GM18517 (cell line): ENCODE results near the gene CD81.
"Not testable (repeated sequence)": the region's sequence is repeated elsewhere in the genome, so short reads cannot be mapped to it uniquely, and the experiment has no call there.

Experiments
- ATAC-seq: cut with Tn5 transposase; IDR thresholded peaks from one replicate; pipeline ENCODE4 v1.9.1; 2021; ENCODE audit warnings: mild to moderate bottlenecking, moderate library complexity; ENCODE audit not compliant: unreplicated experiment

The CD81 gene

GRCh38 chr11:2376751-2377451 lies at the start of gene CD81:
CD81 (plus strand) TSS chr11:2377310; CDS start chr11:2377550, 240 bp downstream.
- ATAC-seq, result no peak

GRCh38 chr11:2328021-2328420 lies 49.1 kb upstream of the CD81 start:
- ATAC-seq, result no peak

DNA sequence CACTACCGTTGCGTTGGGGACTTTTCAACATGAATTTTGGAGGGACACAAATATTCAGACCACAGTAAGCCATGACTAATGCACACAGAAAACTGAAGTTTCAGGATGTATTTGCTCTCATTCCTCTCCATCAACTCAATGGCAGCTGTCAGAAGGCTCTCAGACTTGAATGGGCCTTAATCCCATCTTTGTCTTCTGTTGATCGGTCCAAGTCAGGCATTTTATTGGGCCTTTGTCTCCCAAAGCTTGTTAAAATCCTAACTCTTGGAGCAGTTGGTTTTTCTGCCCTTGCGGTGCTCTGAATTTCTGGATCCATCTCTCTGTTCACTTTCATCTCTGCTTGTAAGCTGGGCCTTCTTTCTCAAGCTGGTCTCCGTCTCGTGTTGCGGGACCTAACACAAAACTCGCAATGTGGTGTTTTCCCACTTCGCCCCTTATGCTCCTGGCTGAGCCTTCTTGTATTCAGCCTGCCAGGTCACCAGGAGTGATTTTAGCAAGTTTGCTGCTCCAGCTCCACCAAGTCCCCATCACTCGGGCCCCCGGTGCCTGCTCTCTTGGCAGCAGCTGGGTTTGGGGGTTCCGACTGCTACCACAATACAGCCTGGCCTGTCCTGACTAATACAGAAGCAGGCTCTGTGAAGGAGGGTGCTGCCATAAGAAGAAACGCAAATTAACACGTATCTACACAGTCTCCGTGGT lies 48.3 kb upstream of the CD81 start:
- no peak for ATAC-seq

DNA sequence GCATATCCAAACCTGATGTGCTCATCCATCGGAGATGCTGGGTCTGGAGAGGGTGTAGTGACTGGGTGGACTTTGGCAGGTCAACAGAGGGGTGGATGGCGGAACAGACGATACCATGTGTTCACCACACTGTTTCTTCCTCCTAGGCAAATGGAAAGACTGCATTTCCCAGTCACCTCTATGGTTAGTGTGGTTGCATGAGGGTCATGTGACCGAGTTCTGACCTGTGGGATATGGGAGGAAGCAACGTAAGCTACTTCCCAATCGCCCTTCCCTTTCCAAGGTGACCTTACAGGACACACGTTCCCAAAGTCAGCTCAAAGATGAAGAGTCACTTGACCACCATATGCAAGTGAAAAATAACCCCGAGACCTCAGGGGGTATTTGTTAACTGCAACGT lies 47.6 kb upstream of the CD81 start:
- no peak for ATAC-seq

GRCh38 chr11:2330696-2331095 lies 46.4 kb upstream of the CD81 start:
- ATAC-seq, result no peak

- no peak for ATAC-seq
These were observed 45.7 kb upstream of the CD81 start for GRCh38 chr11:2331404-2331803.

DNA sequence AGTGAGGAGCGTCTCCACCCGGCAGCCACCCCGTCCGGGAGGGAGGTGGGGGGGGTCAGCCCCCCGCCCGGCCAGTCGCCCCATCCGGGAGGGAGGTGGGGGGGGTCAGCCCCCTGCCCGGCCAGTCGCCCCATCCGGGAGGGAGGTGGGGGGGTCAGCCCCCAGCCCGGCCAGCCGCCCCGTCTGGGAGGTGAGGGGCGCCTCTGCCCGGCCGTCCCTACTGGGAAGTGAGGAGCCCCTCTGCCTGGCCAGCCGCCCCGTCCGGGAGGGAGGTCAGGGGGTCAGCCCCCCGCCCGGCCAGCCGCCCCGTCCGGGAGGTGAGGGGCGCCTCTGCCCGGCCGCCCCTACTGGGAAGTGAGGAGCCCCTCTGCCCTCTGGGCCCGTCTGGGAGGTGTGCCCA lies 44.5 kb upstream of the CD81 start:
- not testable (repeated sequence) for ATAC-seq

GRCh38 chr11:2333486-2334205 lies 43.5 kb upstream of the CD81 start:
- ATAC-seq, result not testable (repeated sequence)

GRCh38 chr11:2335286-2335685 lies 41.8 kb upstream of the CD81 start:
- ATAC-seq, result not testable (repeated sequence)

DNA sequence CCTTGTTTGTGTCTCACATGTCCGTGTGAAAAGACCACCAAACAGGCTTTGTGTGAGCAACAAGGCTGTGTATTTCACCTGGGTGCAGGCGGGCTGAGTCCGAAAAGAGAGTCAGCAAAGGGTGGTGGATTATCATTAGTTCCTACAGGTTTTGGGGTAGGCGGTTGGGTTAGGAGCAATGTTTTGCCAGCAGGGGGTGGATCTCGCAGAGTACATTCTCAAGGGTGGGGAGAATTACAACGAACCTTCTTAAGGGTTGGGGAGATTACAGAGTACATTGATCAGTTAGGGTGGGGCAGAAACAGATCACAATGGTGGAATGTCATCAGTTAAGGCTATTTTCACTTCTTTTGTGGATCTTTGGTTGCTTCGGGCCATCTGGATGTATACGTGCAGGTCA lies 38.4 kb upstream of the CD81 start:
- not testable (repeated sequence) for ATAC-seq

GRCh38 chr11:2342557-2342956 lies 34.6 kb upstream of the CD81 start:
- no peak for ATAC-seq

DNA sequence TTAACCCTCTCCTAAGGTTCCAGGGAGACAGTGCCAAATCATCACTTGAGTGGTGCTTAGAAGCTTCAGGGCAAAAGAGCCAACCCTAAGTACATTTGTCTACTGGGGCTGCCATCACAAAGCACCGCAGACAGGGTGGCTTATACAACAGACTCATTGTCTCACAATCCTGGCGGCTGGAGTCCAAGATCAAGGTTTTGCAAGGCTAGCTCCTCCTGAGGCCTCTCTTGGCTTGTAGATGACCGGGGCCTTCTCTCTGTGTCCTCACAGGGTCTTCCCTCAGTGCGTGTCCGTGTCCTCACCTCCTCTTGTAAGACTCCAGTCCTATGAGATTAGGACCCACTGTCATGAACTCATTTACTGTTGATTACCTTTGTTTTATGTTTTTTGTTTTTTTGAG lies 34.1 kb upstream of the CD81 start:
- ATAC-seq, result no peak

DNA sequence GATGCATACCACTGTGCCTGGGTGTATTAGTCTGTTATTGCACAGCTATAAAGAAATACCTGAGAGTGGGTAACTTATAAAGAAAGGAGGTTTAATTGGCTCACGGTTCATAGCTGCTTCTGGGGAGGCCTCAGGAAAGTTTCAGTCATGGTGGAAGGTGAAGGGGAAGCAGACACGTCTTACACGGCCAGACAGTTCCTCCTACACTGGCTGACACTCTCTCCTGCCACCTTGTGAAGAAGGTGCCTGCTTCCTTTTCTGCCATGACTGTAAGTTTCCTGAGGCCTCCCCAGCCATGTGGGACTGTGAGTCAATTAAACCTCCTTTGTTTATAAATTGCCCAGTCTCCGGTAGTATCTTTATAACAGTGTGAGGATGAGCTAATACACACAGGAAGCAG lies 33.6 kb upstream of the CD81 start:
- no peak for ATAC-seq

DNA sequence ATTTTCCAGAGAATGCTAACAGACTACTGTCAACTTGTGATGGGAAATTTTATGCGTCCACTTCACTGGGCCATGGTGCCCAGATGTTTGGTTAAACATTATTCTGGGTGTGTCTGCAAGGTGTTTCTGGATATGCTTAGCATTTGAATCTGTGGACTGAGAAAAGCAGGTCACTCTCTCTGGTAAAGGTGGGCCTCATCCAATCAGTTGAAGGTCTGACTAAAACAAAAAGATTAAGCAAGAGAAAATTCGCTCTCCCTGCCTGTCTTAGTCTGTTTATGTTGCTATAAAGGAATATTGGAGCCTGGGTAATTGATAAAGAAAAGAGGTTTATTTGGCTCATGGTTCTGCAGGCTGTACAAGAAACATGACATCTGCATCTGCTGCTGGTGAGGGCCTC lies 32.1 kb upstream of the CD81 start:
- ATAC-seq, result no peak

- ATAC-seq, result no peak
These were observed 31.1 kb upstream of the CD81 start for GRCh38 chr11:2346014-2346413.

DNA sequence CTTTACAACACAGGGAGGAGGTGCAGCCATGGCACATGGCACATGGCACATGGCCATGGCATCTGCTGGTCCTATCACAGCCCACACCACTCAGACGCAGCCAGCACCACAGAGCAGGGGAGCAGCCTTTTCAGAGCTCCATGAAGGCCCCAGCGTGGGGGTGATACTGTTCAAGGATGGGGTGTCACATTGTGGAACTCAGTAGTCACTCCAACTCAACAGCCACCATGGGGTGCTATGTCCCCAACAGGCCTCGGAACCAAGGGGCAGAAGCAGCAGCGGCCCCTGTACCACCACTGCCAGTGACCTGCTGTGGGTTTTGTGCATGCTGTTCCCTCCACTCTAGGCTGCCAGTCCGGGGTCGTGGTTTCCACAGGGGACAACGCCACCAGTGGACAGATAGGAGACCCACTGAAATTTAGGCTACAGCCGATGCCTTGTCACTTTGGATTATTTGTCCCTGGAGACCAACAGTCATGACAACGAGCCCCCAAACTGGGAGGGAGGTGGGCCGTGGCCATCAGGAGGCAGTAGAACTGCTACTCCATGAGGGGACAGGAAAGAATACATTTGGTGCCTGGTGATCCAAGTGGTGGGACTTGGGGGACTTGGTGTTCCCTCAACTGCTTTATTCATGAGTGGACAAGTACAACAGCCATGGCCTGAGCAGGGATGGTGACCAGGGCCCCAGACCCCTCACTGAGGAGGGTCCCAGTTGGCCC lies 30.4 kb upstream of the CD81 start:
- no peak for ATAC-seq

DNA sequence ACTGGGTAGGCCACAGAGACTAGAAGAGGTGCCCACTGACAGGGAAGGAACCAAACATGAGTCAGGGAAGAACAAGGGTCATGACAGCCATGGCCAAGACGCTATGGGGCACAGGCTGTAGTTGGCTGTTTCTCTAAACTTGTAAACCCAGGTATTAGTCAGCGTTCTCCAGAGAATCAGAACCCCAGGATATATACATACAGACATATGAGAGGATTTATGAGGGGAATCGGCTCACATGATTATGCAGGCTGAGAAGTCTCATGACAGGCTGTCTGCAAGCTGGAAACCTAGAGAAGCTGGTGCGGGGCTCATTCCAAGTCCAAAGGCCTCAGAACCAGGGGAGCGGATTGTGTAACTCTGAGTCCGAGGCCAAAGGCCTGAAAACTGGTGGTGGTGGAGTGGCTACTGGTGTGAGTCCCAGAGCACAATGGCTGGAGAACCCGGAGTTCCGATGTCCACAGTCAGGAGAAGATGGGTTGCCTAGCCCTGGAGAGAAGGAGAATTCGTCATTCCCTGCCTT lies 29.7 kb upstream of the CD81 start:
- ATAC-seq, result no peak

- ATAC-seq, result no peak
These were observed 28.1 kb upstream of the CD81 start for GRCh38 chr11:2348986-2349385.

GRCh38 chr11:2351701-2352100 lies 25.4 kb upstream of the CD81 start:
- ATAC-seq, result no peak

DNA sequence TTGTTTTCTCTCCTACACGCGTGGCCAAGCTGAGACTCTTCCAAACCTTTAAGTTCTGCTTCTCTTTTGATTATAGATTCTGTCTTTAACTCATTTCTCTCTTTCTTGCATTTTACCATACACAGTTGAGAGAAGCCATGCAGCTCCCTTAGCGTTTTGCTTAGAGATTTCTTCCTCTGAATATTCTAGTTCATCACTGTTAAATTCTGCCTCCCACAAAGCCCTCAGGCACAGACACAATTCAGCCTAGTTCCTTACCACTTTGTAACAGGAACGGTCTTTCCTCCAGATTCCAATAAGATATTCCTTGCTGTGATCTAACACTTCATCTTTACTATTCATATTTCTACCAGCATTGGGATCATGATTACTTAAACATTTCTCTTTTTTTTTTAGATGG lies 24.7 kb upstream of the CD81 start:
- ATAC-seq, result no peak

- ATAC-seq, result no peak
These were observed 22.0 kb upstream of the CD81 start for GRCh38 chr11:2355000-2355644.
